ENCODE data around the gene MZT2B.
"Not testable (repeated sequence)": the region's sequence is repeated elsewhere in the genome, so short reads cannot be mapped to it uniquely, and the experiment has no call there.

MZT2B gene

DNA sequence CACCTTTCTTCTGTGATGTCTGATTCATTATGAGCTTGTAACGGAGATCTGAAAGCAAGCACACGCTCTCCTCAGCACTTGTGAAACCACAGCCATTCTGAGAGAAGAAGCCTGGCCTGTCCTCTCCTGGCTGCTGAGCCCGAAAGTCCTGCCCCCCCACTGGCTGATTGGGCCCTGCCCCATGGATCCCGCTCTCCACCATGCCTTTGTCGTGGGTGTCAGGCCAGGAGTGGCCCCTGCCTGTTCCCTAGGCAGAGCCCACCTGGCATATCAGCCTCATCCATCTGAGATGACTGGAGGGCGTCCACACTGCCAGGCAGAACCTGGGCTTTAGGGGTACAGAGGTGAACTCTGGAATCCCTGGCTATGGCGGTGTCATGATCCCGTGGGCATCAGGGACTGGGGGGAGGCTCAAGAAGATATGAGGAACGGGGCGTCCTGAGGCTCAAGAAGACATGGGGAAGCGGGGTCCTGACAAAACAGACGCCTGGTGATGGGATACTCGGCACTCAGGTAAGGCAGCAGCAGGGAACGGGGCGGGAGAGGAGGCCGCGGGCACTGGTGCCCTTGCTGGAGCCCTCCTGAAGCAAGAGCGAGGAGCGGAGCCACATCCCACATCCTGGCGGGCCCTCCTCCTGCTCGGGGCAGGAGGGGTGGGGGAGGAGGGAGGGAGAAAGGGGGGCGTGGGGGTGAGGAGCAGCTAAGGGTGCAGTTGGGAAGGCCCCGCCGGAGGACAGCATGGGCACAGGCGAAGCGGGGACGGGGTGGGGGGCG lies 38.6 kb upstream of the MZT2B start:
- H3K36me3 ChIP-seq (ENCODE audit: insufficient read depth, low read length); H2AFZ ChIP-seq (ENCODE audit: low read depth, low read length); H3K9me3 ChIP-seq (ENCODE audit: low read length); H3K4me1 ChIP-seq (ENCODE audit: insufficient read depth, low read length); H3K27me3 ChIP-seq (ENCODE audit: insufficient read depth, low read length); H3K4me3 ChIP-seq (ENCODE audit: low read length): not testable (repeated sequence)

DNA sequence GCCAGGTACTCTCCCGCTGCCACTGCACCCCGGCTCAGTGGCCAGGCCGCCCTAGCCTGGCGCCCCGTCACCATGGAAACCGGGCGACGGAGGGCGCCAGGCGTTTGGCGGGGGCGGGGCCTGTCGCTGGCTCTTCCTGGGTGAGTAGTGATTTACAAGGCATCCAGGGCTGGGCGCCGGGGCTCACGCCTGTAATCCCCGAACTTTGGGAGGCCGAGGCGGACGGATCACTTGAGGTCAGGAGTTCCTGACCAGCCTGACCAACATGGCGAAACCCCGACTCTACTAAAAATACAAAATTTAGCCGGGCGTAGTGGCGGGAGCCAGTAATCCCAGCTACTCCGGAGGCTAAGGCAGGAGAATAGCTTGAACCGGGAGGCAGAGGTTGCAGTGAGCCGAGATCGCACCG lies 37.1 kb upstream of the MZT2B start, which contains the start of gene CCDC74B:
Gene CCDC74B, minus strand, starts transcription at position 107 of the 409 bp plus-strand sequence. CDS start 116 bp downstream, outside the sequence.
- not testable (repeated sequence) for H3K36me3 ChIP-seq (ENCODE audit: insufficient read depth, low read length); H3K9me3 ChIP-seq (ENCODE audit: low read length); H3K4me1 ChIP-seq (ENCODE audit: insufficient read depth, low read length); H2AFZ ChIP-seq (ENCODE audit: low read depth, low read length); H3K27me3 ChIP-seq (ENCODE audit: insufficient read depth, low read length)
- peak within 1 kb of the TSS; percentile 34 for H3K4me3 ChIP-seq (ENCODE audit: low read length)

DNA sequence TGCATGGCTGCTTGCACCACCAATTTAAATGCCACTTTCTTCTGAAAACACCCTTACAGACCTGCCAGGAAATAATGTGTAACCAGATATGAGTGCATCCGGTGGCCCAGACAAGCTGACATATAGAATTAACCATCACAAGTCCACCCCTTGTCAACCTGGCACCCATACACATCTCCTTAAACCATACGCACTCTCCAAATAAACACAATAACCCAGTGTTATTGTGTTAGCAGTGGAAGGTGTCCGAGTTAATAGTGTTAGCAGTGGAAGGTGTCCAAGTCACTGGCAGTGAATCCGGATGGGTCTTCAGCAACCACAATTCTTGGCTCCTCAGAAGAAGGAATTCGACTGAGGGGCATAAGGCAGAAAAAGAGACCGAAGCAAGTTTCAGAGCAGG lies 33.5 kb upstream of the MZT2B start:
- not testable (repeated sequence) for H3K4me3 ChIP-seq (ENCODE audit: low read length); H3K4me1 ChIP-seq (ENCODE audit: insufficient read depth, low read length); H3K27me3 ChIP-seq (ENCODE audit: insufficient read depth, low read length); H3K9me3 ChIP-seq (ENCODE audit: low read length); H2AFZ ChIP-seq (ENCODE audit: low read depth, low read length)
- H3K36me3 ChIP-seq (ENCODE audit: insufficient read depth, low read length) = peaks cover 11% of the 10 kb centered on the region

DNA sequence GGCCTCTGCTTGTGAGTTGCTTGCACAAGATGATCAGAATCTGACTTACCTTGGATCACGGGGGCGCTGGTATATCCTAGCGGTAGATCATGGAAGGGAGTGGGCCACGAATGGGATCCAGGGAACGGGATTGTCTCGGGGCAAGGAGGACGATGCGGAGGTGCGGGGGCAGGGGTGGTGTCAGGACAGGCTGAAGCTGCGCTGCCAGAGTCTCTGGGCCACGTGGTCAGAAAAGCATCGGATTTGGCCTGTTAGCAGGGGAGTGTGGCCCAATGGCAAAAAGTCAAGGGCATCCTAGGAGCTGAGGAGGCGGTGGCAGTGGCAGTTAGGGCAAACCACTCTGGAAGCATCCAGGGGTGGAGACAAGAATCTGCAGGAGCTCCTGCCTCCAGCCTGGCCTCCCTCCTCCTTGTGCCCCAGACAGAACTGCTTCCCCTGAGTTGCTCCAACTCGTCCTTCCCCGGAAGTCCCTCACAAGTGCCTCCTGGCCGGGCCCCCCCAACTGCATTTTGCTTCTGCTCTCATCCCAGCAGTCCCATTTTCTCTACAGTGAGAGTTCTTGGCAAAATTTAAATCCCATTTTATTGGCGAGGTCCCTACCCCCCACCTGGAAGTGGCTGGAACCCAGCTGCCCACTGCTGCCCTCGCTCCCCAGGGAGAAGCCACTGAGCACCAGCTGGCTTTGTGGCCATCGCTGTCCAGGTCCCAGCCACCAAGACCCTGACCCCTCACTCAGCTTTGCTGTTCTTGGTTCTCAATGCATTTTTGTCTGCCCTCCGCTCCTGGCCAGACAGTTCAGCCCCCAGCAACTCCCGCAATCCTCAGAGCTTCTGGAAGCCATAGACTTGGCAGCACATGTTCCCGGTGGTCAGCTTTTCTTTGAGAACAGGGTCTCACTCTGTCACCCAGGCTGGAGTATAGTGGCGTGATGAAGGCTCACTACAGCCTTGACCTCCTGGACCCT lies 31.6 kb upstream of the MZT2B start:
- Histone ChIP-seq H3K27me3 (ENCODE audit: insufficient read depth, low read length) (no peaks in the 10 kb centered on the region), H3K9me3 (ENCODE audit: low read length) (no peaks in the 10 kb centered on the region), H3K4me1 (ENCODE audit: insufficient read depth, low read length) (no peaks in the 10 kb centered on the region), H2AFZ (ENCODE audit: low read depth, low read length) (no peak overlapping the region), H3K36me3 (ENCODE audit: insufficient read depth, low read length) (peaks cover 22% of the 10 kb centered on the region), H3K4me3 (ENCODE audit: low read length) (no peak overlapping the region)

DNA sequence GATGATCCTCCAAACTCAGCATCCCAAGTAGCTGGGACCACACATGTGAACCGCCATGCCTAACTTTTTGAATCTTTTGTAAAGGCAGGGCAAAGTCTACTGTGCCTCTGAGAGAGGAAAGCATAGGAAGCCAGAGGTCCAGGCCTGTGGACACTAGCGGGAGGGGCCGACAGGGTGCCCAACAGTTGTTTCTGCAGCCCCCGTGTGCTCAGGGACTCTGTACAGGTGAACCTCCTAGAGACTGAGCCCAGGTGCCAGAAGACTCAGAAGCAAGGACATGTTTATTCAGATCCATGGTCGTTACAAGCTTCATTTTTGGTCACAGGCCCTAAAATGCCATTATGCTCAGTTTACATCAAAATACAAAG lies 30.9 kb upstream of the MZT2B start:
- not testable (repeated sequence) for H3K4me1 ChIP-seq (ENCODE audit: insufficient read depth, low read length); H3K4me3 ChIP-seq (ENCODE audit: low read length); H3K27me3 ChIP-seq (ENCODE audit: insufficient read depth, low read length); H3K9me3 ChIP-seq (ENCODE audit: low read length); H2AFZ ChIP-seq (ENCODE audit: low read depth, low read length)
- peaks cover 24% of the 10 kb centered on the region for H3K36me3 ChIP-seq (ENCODE audit: insufficient read depth, low read length)

DNA sequence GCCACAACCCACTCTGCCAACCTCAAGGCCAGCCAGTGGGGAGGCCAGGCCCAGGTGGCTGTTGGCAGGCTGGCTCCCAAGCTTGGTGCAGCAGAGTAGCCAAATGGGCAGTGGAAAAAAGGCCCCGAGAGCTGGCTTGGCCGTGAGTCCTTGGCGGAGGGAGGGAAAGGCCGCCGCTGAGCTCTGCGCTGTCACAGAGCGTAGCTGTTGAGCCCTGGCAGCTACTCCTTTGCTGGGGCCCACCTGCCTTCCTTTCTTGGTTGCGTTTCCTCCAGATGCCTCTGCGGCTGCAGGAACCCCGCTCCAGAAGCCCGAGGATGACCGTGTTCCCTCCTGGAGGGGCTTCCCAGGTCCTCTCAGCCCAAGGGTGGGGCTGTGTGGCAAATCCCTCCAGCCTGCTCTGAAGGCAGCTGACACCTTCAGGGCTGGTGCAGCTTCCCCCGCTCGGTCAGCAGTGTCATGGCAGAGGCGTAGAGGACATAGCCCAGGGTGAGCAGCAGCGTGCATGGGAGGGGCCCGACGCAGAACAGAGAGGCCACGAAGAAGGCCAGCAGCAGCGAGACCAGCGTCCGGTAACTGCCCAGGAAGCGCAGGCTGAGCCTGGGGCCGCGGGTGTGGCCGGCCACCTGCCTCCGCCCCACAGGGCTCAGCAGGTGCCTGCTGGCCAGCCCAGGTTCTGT lies 29.8 kb upstream of the MZT2B start:
- H2AFZ ChIP-seq (ENCODE audit: low read depth, low read length); H3K4me3 ChIP-seq (ENCODE audit: low read length): not testable (repeated sequence)

DNA sequence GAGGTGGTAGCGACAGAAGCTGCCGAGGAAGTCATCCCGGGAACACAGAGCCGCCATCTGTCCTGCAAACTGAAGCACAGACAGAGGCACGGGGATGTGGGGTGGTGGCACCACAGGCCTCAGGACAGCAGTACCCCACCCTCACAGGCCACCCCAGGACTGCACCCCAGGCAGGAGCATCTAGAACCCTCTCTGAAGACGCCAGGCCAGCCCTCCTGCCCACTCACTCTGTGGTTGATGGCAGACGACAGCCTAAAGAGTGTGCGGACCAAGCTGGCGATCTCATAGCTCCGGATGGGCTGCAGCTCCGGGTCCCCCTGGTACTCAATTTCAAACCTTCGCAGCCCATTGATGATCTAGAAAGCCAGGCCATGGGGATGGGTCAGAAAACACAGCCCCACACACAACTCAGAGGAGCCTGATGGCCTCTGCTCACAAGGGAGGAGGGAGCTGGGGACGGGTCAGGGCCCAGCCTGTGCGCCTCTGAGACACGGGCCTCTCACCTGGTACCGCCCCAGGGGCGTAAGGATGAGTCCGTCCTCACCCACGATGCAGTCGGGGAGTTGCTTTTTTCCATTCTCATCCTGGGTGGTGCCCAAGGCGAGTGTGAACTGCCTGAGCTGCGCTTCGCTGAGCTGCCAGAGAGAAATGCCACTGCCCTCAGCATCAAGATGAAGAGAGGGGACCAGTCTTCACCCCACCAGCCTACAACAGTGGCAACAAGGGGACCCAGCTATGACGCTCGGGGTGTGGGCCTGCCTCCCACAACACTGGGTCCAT lies 29.1 kb upstream of the MZT2B start:
- Histone ChIP-seq H3K36me3 (ENCODE audit: insufficient read depth, low read length) (peaks cover 33% of the 10 kb centered on the region), H2AFZ (ENCODE audit: low read depth, low read length) (no peak overlapping the region), H3K9me3 (ENCODE audit: low read length) (no peaks in the 10 kb centered on the region), H3K27me3 (ENCODE audit: insufficient read depth, low read length) (no peaks in the 10 kb centered on the region), H3K4me1 (ENCODE audit: insufficient read depth, low read length) (no peaks in the 10 kb centered on the region), H3K4me3 (ENCODE audit: low read length) (no peak overlapping the region)

More for the DNA sequence above, 29.8 kb upstream of the MZT2B start:
- H3K27me3 ChIP-seq (ENCODE audit: insufficient read depth, low read length); H3K9me3 ChIP-seq (ENCODE audit: low read length); H3K4me1 ChIP-seq (ENCODE audit: insufficient read depth, low read length): not testable (repeated sequence)
- peaks cover 29% of the 10 kb centered on the region for H3K36me3 ChIP-seq (ENCODE audit: insufficient read depth, low read length)

DNA sequence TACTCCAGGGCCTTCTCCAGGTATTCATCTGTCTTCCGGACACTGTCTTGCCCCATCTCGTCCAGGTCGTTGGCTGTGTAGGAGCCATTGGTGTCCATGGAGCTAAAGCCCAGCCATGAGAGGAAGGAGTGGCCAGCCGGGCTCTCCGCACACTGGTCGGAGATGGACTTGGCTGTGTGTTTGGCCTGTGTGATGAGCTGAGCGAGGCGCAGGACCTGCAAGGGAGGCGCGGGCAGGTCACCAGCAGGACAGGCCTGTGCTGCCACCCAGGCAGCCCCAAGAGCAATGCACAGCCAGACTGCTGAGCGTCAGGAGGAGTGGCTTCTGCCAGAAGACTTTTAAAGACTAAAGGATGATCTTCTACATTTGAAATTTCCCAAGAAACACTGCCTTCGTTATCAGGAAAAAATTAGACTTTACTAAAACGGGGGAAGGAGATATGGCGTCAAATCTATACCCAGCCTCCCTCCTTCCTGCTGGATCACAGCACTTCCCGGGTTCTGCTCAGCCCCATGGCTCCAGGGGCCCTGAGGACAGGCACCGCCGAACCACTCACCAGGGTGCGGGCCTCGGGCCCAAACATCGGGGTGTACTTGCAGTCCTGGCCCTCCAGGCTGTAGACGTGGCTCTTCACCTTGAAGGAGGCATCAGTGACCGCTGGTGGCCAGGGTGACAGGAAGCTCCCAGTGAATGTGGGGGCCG lies 28.2 kb upstream of the MZT2B start:
- H2AFZ ChIP-seq (ENCODE audit: low read depth, low read length); H3K4me3 ChIP-seq (ENCODE audit: low read length); H3K9me3 ChIP-seq (ENCODE audit: low read length); H3K27me3 ChIP-seq (ENCODE audit: insufficient read depth, low read length); H3K4me1 ChIP-seq (ENCODE audit: insufficient read depth, low read length): not testable (repeated sequence)
- H3K36me3 ChIP-seq (ENCODE audit: insufficient read depth, low read length) = peaks cover 33% of the 10 kb centered on the region

DNA sequence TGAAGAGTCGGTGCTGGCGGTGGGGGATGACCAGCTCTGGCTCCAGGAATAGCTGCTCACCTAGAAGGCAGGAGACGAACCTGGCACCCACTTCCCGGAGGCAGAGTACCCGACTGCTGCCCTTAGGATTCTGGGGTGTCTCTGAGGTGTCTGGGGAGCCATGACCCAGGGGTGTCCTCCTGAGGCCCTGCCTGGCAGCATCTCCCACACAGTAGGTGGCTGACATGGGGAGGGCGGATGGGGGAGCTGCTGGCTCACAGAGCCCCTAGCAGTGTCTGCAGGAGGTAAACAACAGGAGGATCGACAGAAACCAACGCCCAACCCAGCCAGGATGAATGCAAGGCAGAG lies 27.7 kb upstream of the MZT2B start:
- H3K4me3 ChIP-seq (ENCODE audit: low read length); H3K4me1 ChIP-seq (ENCODE audit: insufficient read depth, low read length); H3K9me3 ChIP-seq (ENCODE audit: low read length); H2AFZ ChIP-seq (ENCODE audit: low read depth, low read length); H3K27me3 ChIP-seq (ENCODE audit: insufficient read depth, low read length): not testable (repeated sequence)
- H3K36me3 ChIP-seq (ENCODE audit: insufficient read depth, low read length) = peaks cover 34% of the 10 kb centered on the region

DNA sequence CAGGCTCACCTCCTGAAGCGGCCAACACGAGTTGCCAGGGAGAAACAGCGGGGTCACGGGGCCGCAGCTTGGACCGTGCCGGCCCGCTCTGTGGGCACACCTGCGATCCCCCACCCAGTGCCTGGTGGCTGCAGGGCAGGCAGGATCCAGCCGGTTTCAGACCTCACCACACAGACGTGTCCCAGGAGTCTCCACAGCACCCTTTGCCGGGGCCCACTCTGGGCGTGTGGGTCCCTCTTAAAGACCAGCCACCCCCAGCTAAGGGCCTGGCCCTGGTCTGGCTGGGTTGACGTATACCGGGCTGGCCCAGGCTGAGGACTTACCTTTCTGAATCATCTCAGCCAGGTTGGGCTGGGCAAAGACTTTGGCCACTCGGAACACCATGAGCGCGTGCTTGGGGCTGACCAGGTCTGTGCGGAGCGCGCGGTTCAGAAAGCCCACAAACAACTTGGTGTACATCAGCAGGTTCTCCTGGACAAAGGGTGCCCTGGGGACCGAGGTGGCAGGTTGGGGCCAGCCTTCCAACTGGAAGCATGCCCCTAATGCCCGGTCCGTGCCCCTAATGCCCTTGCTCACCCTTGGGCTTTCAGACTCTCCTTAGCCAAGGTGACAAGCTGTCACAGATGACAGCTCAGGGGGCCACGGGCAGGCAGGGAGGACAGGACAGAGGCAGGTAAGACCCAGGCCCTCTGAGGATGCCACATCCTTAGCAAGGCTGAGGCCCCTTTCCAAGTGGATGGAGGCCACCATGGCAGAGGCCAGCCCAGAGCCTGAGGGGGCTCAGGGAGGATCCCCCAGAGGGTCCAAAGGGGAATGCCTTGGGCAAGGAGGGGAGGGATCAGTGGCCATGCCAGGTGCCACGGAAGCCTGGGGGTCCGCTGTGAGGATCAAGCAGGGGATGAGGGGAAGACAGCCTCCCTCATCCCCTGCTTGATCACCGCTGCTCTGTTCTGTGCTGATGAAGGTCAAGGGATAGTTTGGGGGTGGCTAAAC lies 27.0 kb upstream of the MZT2B start:
- Histone ChIP-seq H3K9me3 (ENCODE audit: low read length) (no peaks in the 10 kb centered on the region), H3K4me3 (ENCODE audit: low read length) (no peak overlapping the region), H2AFZ (ENCODE audit: low read depth, low read length) (no peak overlapping the region), H3K4me1 (ENCODE audit: insufficient read depth, low read length) (no peaks in the 10 kb centered on the region), H3K27me3 (ENCODE audit: insufficient read depth, low read length) (no peaks in the 10 kb centered on the region), H3K36me3 (ENCODE audit: insufficient read depth, low read length) (peaks cover 41% of the 10 kb centered on the region)

DNA sequence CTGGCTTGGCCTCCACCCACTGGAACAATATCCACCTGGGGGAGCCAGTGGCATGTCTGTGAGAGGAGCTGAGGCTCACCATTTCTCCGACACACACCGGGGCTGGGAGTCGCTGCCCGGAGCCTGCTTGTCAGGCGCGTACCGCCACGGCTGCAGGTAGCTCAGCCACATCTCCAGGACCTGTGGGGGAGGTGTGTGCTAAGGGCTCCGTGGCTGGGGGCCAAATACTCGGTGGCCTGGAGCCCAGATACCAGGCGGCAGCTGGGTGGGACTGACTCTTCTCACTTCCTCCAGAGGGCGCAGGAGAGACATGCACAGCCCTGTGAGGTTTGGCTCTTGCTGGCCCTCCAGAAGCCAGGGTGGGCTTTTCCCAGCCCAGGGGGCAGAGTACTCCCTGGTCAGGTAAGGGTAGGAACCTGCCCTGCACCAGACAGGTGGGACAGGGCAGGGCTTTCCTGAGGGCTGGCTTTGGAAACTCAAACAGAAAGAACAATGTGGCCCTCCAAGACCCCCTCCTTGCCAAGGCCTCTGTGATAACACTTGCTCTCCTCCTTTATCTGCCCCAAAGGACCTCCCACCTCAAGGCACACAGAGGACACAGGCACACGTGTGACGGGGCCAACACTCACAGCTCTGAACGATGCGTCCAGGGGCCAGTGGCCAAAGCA lies 26.0 kb upstream of the MZT2B start:
- peaks cover 43% of the 10 kb centered on the region for H3K36me3 ChIP-seq (ENCODE audit: insufficient read depth, low read length)
- not testable (repeated sequence) for H2AFZ ChIP-seq (ENCODE audit: low read depth, low read length); H3K4me3 ChIP-seq (ENCODE audit: low read length); H3K9me3 ChIP-seq (ENCODE audit: low read length); H3K4me1 ChIP-seq (ENCODE audit: insufficient read depth, low read length); H3K27me3 ChIP-seq (ENCODE audit: insufficient read depth, low read length)
